GM18526 (cell line): ENCODE data around the gene OLIG2.

Experiments
- POLR2A ChIP-seq: IDR thresholded peaks from 3 replicates; pipeline ENCODE4 v1.6.1; 2011; ENCODE audit not compliant: insufficient read length; ENCODE audit errors: extremely low read depth

OLIG2 gene

GRCh38 chr21:33064623-33065390, 39.1 kb downstream of the OLIG2 start:
- TF ChIP-seq POLR2A: no peak

GRCh38 chr21:33067043-33067442, 41.3 kb downstream of the OLIG2 start:
- no peak for TF ChIP-seq POLR2A

- TF ChIP-seq POLR2A: no peak
These were observed 41.7 kb downstream of the OLIG2 start for GRCh38 chr21:33067457-33067856.

GRCh38 chr21:33069243-33069642, 43.5 kb downstream of the OLIG2 start:
- no peak for TF ChIP-seq POLR2A

- no peak for TF ChIP-seq POLR2A
These were observed 43.9 kb downstream of the OLIG2 start for GRCh38 chr21:33069645-33069993.

- TF ChIP-seq POLR2A: no peak
These were observed 44.4 kb downstream of the OLIG2 start, which contains the start of gene OLIG1 for GRCh38 chr21:33069994-33070743. TSS of gene OLIG1 (plus strand) at chr21:33070141. CDS start at chr21:33070247, 106 bp downstream.

- TF ChIP-seq POLR2A: no peak
These were observed 44.9 kb downstream of the OLIG2 start for GRCh38 chr21:33070744-33070997.

GRCh38 chr21:33070998-33071769, 45.4 kb downstream of the OLIG2 start:
- TF ChIP-seq POLR2A: no peak

- no peak for TF ChIP-seq POLR2A
These were observed 46.1 kb downstream of the OLIG2 start for GRCh38 chr21:33071770-33072306.

- TF ChIP-seq POLR2A: no peak
These were observed 47.9 kb downstream of the OLIG2 start for GRCh38 chr21:33073636-33074035.

- TF ChIP-seq POLR2A: no peak
These were observed 49.4 kb downstream of the OLIG2 start for GRCh38 chr21:33075128-33075527.

GRCh38 chr21:33075596-33076195, 50.0 kb downstream of the OLIG2 start:
- no peak for TF ChIP-seq POLR2A

GRCh38 chr21:33076600-33077329, 51.0 kb downstream of the OLIG2 start:
- TF ChIP-seq POLR2A: no peak
